M059J (cell line): Measurements from ENCODE around the gene SND1. TPM values are rescaled to one million over a fixed set of nuclear protein-coding genes. Genes with fewer than 3 reads are reported as not detected.
"Not testable (repeated sequence)": the region's sequence is repeated elsewhere in the genome, so short reads cannot be mapped to it uniquely, and the experiment has no call there.

ENCODE experiments used
- DNase-seq: peaks from one replicate; pipeline ENCODE4 v3.0.0-alpha.2; 2012; ENCODE audit warnings: low read depth
- total RNA-seq: library from RNA; depleted of rRNA; stranded (reverse); fragments of >200 nt; shearing (Covaris generic); gene quantifications from 2 replicates; pipeline ENCODE4 v1.2.3, GENCODE V29; 2014

SND1 gene
- total RNA-seq, 1 experiment from 2014 or later = 171 TPM

GRCh38 chr7:127831318-127832219, 179.6 kb downstream of the SND1 start:
- no peak for DNase-seq

- DNase-seq = no peak
These were observed 180.6 kb downstream of the SND1 start for GRCh38 chr7:127832592-127832991.

GRCh38 chr7:127833641-127834040, 181.6 kb downstream of the SND1 start:
- DNase-seq = no peak

GRCh38 chr7:127835679-127836078, 183.7 kb downstream of the SND1 start:
- DNase-seq = no peak

GRCh38 chr7:127837816-127838410, 185.9 kb downstream of the SND1 start:
- DNase-seq = not testable (repeated sequence)

GRCh38 chr7:127838816-127839415, 186.9 kb downstream of the SND1 start:
- no peak for DNase-seq

GRCh38 chr7:127840226-127840951, 188.4 kb downstream of the SND1 start:
- peak; percentile 20 for DNase-seq

- no peak for DNase-seq
These were observed 192.2 kb downstream of the SND1 start for GRCh38 chr7:127844165-127844564.

GRCh38 chr7:127844707-127845331, 192.8 kb downstream of the SND1 start:
- DNase-seq = peak; percentile 35

GRCh38 chr7:127845522-127846214, 193.7 kb downstream of the SND1 start:
- DNase-seq = no peak

GRCh38 chr7:127847641-127848040, 195.6 kb downstream of the SND1 start:
- no peak for DNase-seq

- DNase-seq = no peak
These were observed 196.2 kb downstream of the SND1 start for GRCh38 chr7:127848241-127848640.

GRCh38 chr7:127850195-127850594, 198.2 kb downstream of the SND1 start:
- DNase-seq = no peak

- DNase-seq = no peak
These were observed 202.4 kb downstream of the SND1 start for GRCh38 chr7:127854383-127854782.

GRCh38 chr7:127857464-127857841, 205.5 kb downstream of the SND1 start:
- no peak for DNase-seq

- DNase-seq = no peak
These were observed 206.3 kb downstream of the SND1 start for GRCh38 chr7:127858091-127858914.

GRCh38 chr7:127858915-127859189, 206.9 kb downstream of the SND1 start:
- DNase-seq = no peak

- no peak for DNase-seq
These were observed 207.3 kb downstream of the SND1 start for GRCh38 chr7:127859330-127859729.

GRCh38 chr7:127862525-127862924, 210.5 kb downstream of the SND1 start:
- no peak for DNase-seq

GRCh38 chr7:127863082-127863481, 211.1 kb downstream of the SND1 start:
- no peak for DNase-seq
